ENCODE results near the gene BFSP2.

The BFSP2 gene

DNA sequence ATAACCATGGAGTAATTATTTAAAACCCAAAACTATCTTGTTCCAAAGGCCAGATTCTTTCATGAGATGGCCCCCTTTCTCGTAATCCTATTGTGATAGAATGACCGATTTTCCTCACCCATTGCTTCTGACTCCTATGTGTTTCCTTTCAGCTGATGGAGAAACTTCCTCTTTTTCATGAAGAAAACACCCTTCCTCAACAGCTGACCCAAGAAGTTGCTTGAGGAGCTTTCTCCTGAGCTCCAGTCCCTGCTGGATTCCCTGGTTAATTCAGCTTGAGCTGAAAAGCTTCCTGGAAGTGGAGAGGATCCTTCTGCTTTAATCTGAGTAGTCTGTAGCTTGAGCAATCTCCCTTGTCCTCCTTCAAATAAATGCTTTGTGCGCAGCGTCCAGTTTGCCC lies 75.0 kb downstream of the BFSP2 start:
- TF ChIP-seq, protein P1, sequence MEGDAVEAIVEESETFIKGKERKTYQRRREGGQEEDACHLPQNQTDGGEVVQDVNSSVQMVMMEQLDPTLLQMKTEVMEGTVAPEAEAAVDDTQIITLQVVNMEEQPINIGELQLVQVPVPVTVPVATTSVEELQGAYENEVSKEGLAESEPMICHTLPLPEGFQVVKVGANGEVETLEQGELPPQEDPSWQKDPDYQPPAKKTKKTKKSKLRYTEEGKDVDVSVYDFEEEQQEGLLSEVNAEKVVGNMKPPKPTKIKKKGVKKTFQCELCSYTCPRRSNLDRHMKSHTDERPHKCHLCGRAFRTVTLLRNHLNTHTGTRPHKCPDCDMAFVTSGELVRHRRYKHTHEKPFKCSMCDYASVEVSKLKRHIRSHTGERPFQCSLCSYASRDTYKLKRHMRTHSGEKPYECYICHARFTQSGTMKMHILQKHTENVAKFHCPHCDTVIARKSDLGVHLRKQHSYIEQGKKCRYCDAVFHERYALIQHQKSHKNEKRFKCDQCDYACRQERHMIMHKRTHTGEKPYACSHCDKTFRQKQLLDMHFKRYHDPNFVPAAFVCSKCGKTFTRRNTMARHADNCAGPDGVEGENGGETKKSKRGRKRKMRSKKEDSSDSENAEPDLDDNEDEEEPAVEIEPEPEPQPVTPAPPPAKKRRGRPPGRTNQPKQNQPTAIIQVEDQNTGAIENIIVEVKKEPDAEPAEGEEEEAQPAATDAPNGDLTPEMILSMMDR (IDR thresholded peaks at IDR 0.05; ENCODE audit: low read depth, low read length, missing control alignments): no peak
- Histone ChIP-seq H3K4me3 (ENCODE audit: low read depth, low read length) (no peak overlapping the region), H3K27ac (no peak overlapping the region), H3K36me3 (replicated peaks) (no peaks in the 10 kb centered on the region), H3K27me3 (replicated peaks) (no peaks in the 10 kb centered on the region)
- in situ Hi-C loops (cut with HindIII; ENCODE audit: low pct_ligation_motif_present, low sequenced_read_pairs): loop anchor here (25.0 kb wide), 1 partner anchor 112 kb away; no protein-coding TSS in a partner anchor
- DNase-seq: no peak

DNA sequence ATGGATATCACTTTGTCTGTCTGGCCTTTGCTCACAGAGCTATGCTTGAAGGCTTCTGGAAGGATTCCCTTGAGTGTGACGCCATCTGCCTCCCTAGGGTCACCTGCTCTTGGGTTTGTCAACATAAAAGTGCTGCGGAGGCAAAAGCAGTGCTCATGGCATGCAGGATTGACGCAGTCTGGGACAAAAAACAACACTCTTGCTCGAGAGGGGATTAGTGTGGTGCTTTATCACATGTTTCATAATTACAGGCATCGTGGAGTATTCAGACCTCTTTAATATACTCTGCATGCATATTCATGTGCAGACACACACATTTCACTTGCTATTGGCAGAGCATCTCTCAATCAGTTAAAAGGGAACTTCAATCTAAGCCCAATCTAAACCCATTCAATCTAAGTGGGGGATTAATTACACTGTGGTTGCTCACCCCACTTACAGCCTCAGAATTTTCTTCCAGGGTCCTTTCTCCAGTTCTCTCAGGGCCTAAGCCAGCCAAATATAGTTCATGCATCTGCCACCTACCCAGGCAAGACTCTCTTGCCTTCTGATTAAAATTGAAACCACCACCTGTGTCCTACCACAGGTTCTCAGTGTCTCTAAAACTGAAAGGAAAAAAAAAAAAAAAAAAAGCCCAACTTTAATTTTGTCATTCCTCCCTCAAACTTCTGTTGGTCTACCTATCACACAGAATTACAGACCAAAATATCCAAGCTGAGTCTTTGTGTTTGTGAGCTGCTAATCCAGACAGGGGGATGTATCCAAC lies 75.6 kb downstream of the BFSP2 start:
- TF ChIP-seq, protein P1 (IDR thresholded peaks at IDR 0.05; ENCODE audit: low read depth, low read length, missing control alignments): no peak
- H3K27ac ChIP-seq: no peak overlapping the region

DNA sequence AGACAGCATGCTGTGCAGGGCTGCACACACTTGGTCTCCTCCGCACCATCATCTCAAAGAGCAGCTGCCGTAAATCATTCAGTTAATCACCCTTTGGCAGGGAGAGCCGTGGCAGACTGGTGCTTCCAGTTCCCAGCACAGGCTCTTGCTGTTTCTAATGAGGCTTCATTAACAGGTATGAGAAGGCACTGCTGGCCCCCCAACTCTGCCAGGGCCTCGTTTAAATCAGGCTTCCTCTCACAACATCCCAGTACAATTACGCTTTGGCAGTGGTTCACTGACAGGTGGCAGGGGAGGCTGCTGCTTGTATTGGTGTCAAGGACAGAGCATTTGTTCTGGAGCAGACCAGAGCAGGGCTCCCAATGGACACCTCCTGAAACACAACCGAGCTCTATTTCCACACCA lies 77.1 kb downstream of the BFSP2 start:
- in situ Hi-C loops (cut with HindIII; ENCODE audit: low pct_ligation_motif_present, low sequenced_read_pairs): loop anchor here (25.0 kb wide), 1 partner anchor 110 kb away; no protein-coding TSS in a partner anchor
- TF ChIP-seq, protein P1 (IDR thresholded peaks at IDR 0.05; ENCODE audit: low read depth, low read length, missing control alignments): no peak

More for the DNA sequence above, 75.6 kb downstream of the BFSP2 start:
- Histone ChIP-seq H3K27me3 (replicated peaks) (no peaks in the 10 kb centered on the region), H3K36me3 (replicated peaks) (no peaks in the 10 kb centered on the region), H3K4me3 (ENCODE audit: low read depth, low read length) (no peak overlapping the region)
- in situ Hi-C loops (cut with HindIII; ENCODE audit: low pct_ligation_motif_present, low sequenced_read_pairs): loop anchor here (25.0 kb wide), 1 partner anchor 112 kb away; no protein-coding TSS in a partner anchor
- no peak for DNase-seq

DNA sequence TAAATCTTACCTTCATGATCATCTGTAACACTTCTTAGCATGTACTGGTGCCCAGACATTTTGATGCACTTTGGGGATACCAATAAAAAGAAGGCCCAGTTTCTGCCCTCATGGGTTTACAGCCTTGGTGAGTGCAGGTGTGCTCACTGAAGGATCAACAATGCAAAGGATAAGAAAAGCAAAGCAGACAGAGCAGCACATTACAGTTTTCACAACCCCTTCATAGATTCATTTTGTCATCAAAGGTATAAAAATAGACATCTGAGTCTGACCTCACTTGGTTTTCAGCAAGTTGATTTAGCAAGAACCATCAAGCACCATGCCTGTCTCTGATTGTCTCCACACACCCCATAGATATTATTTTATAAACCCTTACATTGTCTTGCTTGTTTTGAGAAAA lies 77.6 kb downstream of the BFSP2 start:
- Histone ChIP-seq H3K27ac (no peak overlapping the region), H3K36me3 (replicated peaks) (no peaks in the 10 kb centered on the region), H3K27me3 (replicated peaks) (no peaks in the 10 kb centered on the region), H3K4me3 (ENCODE audit: low read depth, low read length) (no peak overlapping the region)
- no peak for DNase-seq
- in situ Hi-C loops (cut with HindIII; ENCODE audit: low pct_ligation_motif_present, low sequenced_read_pairs): loop anchor here (25.0 kb wide), 1 partner anchor 110 kb away; no protein-coding TSS in a partner anchor
- TF ChIP-seq, protein P1 (IDR thresholded peaks at IDR 0.05; ENCODE audit: low read depth, low read length, missing control alignments): no peak

More for the DNA sequence above, 77.1 kb downstream of the BFSP2 start:
- Histone ChIP-seq H3K27ac (no peak overlapping the region), H3K4me3 (ENCODE audit: low read depth, low read length) (no peak overlapping the region), H3K36me3 (replicated peaks) (no peaks in the 10 kb centered on the region), H3K27me3 (replicated peaks) (no peaks in the 10 kb centered on the region)
- DNase-seq: no peak

DNA sequence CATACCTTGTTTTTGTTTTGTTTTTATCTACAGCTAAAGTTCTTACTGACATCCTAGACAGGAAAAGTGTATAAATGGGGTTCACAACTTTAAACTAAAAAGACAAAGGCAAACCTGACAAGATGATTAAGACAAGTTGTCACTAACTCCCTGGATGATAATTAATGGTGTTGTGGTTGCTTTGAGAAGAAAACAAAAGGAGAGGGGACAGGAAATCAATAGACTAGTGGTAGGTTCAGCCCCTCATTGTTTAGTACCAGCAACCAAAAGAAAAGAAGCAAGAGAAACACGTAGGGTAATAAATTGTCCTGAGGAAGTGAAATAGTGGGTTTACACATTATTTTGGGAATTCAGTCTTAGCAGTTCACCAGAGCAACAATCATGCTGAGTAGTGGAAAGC lies 78.8 kb downstream of the BFSP2 start:
- no peak for DNase-seq
- H3K27me3 ChIP-seq (replicated peaks): no peaks in the 10 kb centered on the region
- H3K27ac ChIP-seq: no peak overlapping the region
- in situ Hi-C loops (cut with HindIII; ENCODE audit: low pct_ligation_motif_present, low sequenced_read_pairs): loop anchor here (25.0 kb wide), 1 partner anchor 109 kb away; no protein-coding TSS in a partner anchor
- TF ChIP-seq, protein P1 (IDR thresholded peaks at IDR 0.05; ENCODE audit: low read depth, low read length, missing control alignments): no peak
- no peak overlapping the region for H3K4me3 ChIP-seq (ENCODE audit: low read depth, low read length)
- no peaks in the 10 kb centered on the region for H3K36me3 ChIP-seq (replicated peaks)
